WTC11 (cell line): ENCODE measurements around the gene PRDX2. TPM values are rescaled to one million over a fixed set of nuclear protein-coding genes. Genes with fewer than 3 reads are reported as not detected.

ENCODE experiments used
- ATAC-seq: fragments of 200-7000 bp; cut with Tn5 transposase; 2 replicates; pipeline ENCODE4 v1.10.0; 2021; ENCODE audit warnings: mild to moderate bottlenecking, moderate library complexity
- CTCF ChIA-PET: fragments of 300-600 bp; sonication (Branson Sonifier 250); formaldehyde crosslinking; loops from one replicate; lab custom pipeline; 2021; ENCODE audit warnings: antibody characterized with exemption; lab: Charles Lee
- POLR2A ChIA-PET: fragments of 350-600 bp; sonication (Branson Sonifier 250); formaldehyde crosslinking; loops from one replicate; lab custom pipeline; 2021; ENCODE audit warnings: antibody characterized with exemption; lab: Charles Lee
- DNase-seq: peaks from one replicate; pipeline ENCODE4 v3.0.0; 2021; ENCODE audit warnings: low spot score
- H3K27ac Mint-ChIP-seq: 2 replicates; pipeline ENCODE4 v1.8.0; 2021; ENCODE audit warnings: mixed read lengths
- H3K27me3 Mint-ChIP-seq: 2 replicates; pipeline ENCODE4 v1.8.0; 2021; ENCODE audit warnings: low read depth, mild to moderate bottlenecking, moderate library complexity, mixed read lengths
- H3K36me3 Mint-ChIP-seq: 2 replicates; pipeline ENCODE4 v1.8.0; 2021; ENCODE audit warnings: mixed read lengths
- H3K4me1 Mint-ChIP-seq: 2 replicates; pipeline ENCODE4 v1.8.0; 2022; ENCODE audit warnings: mixed read lengths
- H3K4me3 Mint-ChIP-seq: 2 replicates; pipeline ENCODE4 v1.8.0; 2021; ENCODE audit warnings: mild to moderate bottlenecking, moderate library complexity, mixed read lengths
- H3K9me3 Mint-ChIP-seq: 2 replicates; pipeline ENCODE4 v1.8.0; 2021; ENCODE audit warnings: mixed read lengths
- CREM ChIP-seq: sonication (generic); formaldehyde crosslinking; IDR thresholded peaks from 2 replicates; pipeline ENCODE4 v1.8.1; 2022; ENCODE audit warnings: mild to moderate bottlenecking, missing genetic modification reagents, moderate library complexity
- EMX1 ChIP-seq: fragments of 250-450 bp; sonication (Bioruptor Pico); IDR thresholded peaks from 2 replicates; pipeline ENCODE4 v1.8.0; 2021; ENCODE audit warnings: mild to moderate bottlenecking
- ESRRA ChIP-seq: sonication (generic); formaldehyde crosslinking; IDR thresholded peaks from 2 replicates; pipeline ENCODE4 v1.8.1; 2022; ENCODE audit warnings: mild to moderate bottlenecking, missing genetic modification reagents, borderline replicate concordance
- FOXP1 ChIP-seq: sonication (generic); formaldehyde crosslinking; IDR thresholded peaks from 2 replicates; pipeline ENCODE4 v1.8.0; 2022; ENCODE audit warnings: missing genetic modification reagents, mild to moderate bottlenecking, moderate library complexity, borderline replicate concordance
- GABPB1 ChIP-seq: sonication (generic); formaldehyde crosslinking; IDR thresholded peaks from 2 replicates; pipeline ENCODE4 v1.8.1; 2023; ENCODE audit warnings: mild to moderate bottlenecking, missing genetic modification reagents
- GRHL2 ChIP-seq: fragments of 250-450 bp; sonication (Bioruptor Pico); IDR thresholded peaks from 2 replicates; pipeline ENCODE4 v1.8.0; 2022; ENCODE audit warnings: mild to moderate bottlenecking, moderate library complexity; ENCODE audit not compliant: insufficient replicate concordance, severe bottlenecking
- GTF2I ChIP-seq: fragments of 250-450 bp; sonication (Bioruptor Pico); conservative IDR thresholded peaks from 2 replicates; pipeline ENCODE4 v1.4.0; 2021; ENCODE audit warnings: mild to moderate bottlenecking
- HMGA2 ChIP-seq: fragments of 250-450 bp; sonication (Bioruptor Pico); IDR thresholded peaks from 2 replicates; pipeline ENCODE4 v1.4.0; 2021; ENCODE audit warnings: mild to moderate bottlenecking, moderate library complexity
- KAT7 ChIP-seq: sonication (generic); formaldehyde crosslinking; IDR thresholded peaks from 2 replicates; pipeline ENCODE4 v1.8.1; 2023; ENCODE audit warnings: missing genetic modification reagents, mild to moderate bottlenecking, borderline replicate concordance
- OVOL2 ChIP-seq: fragments of 250-450 bp; sonication (Bioruptor Pico); IDR thresholded peaks from 2 replicates; pipeline ENCODE4 v1.9.0; 2021; ENCODE audit warnings: mild to moderate bottlenecking, borderline replicate concordance
- RELA ChIP-seq: sonication (generic); formaldehyde crosslinking; IDR thresholded peaks from 2 replicates; pipeline ENCODE4 v1.8.1; 2022; ENCODE audit warnings: missing genetic modification reagents, mild to moderate bottlenecking, borderline replicate concordance
- SMAD3 ChIP-seq: sonication (generic); formaldehyde crosslinking; IDR thresholded peaks from 2 replicates; pipeline ENCODE4 v1.8.0; 2022; ENCODE audit warnings: missing genetic modification reagents, mild to moderate bottlenecking, borderline replicate concordance
- total RNA-seq: library from RNA; stranded (reverse); gene quantifications from 3 replicates; pipeline ENCODE4 v1.2.3, GENCODE V29; 2021
- TF ChIP-seq, protein P1 (sequence below): sonication (generic); formaldehyde crosslinking; conservative IDR thresholded peaks from 2 replicates; pipeline ENCODE4 v1.8.1; 2023; ENCODE audit warnings: mild to moderate bottlenecking, low read depth, missing genetic modification reagents, moderate library complexity
- TF ChIP-seq, protein P2 (sequence below): fragments of 250-450 bp; sonication (Bioruptor Pico); IDR thresholded peaks from 2 replicates; pipeline ENCODE4 v1.9.0; 2021; ENCODE audit warnings: mild to moderate bottlenecking
- TF ChIP-seq, protein P3 (sequence below): sonication (generic); formaldehyde crosslinking; IDR thresholded peaks from 2 replicates; pipeline ENCODE4 v1.8.1; 2023; ENCODE audit warnings: mild to moderate bottlenecking, missing genetic modification reagents
- TF ChIP-seq, protein P4 (sequence below): sonication (generic); formaldehyde crosslinking; IDR thresholded peaks from 2 replicates; pipeline ENCODE4 v1.8.1; 2022; ENCODE audit warnings: missing genetic modification reagents, borderline replicate concordance
- TF ChIP-seq, protein P5 (sequence below): fragments of 250-450 bp; sonication (Bioruptor Pico); IDR thresholded peaks from 2 replicates; pipeline ENCODE4 v2.1.2; 2022; ENCODE audit warnings: mild to moderate bottlenecking, moderate library complexity
- TF ChIP-seq, protein P6 (sequence below): sonication (generic); formaldehyde crosslinking; IDR thresholded peaks from 2 replicates; pipeline ENCODE4 v1.8.0; 2022; ENCODE audit warnings: missing genetic modification reagents

PRDX2 gene
- total RNA-seq, 1 experiment from 2014 or later = 378 TPM

DNA sequence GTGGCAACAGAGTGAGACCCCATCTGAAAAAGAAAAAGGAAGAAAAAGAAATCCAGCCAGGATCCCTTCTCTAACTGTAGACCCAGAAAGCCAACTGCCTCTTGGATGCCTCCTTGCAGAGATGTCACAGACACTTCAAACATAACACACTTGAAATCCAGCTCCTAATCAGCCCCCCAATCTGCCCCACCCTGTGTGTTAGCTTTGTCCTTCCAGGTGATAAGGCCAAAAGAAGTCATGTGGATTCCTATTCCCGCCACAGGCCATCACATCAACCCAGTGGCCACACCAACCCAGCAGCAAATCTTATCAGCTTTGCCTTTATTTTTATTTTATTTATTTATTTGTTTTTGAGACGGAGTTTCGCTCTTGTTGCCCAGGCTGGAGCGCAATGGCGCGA lies 41.9 kb downstream of the PRDX2 start:
- Mint-ChIP-seq H3K4me3 (no peak overlapping the region), H3K36me3 (peaks cover 19% of the 10 kb centered on the region), H3K27ac (no peak overlapping the region), H3K27me3 (peaks cover 14% of the 10 kb centered on the region), H3K9me3 (no peaks in the 10 kb centered on the region), H3K4me1 (peaks cover 2% of the 10 kb centered on the region; the same call in 1 of the 2 replicates)
- POLR2A ChIA-PET = interaction anchor here (1.4 kb wide), 1 partner anchor 37 kb away, joined by 4 read pairs; no protein-coding TSS in a partner anchor
- CTCF ChIA-PET = interaction anchor here (0.5 to 11.1 kb wide), 20 partner anchors 10 to 1504 kb away, joined by 3 to 341 read pairs (median 8); partner anchors contain the start of genes FBXW9, HOOK2, JUNB and PRDX2
- no peak for ATAC-seq
- DNase-seq = no peak
- TF ChIP-seq HMGA2 (CRISPR knock-in tag) (no peak), FOXP1 (CRISPR knock-in tag) (no peak), GTF2I (CRISPR knock-in tag) (no peak), ESRRA (CRISPR knock-in tag) (no peak), GRHL2 (CRISPR knock-in tag) (no peak), GABPB1 (CRISPR knock-in tag) (no peak), RELA (CRISPR knock-in tag) (no peak)
- TF ChIP-seq, protein P1, sequence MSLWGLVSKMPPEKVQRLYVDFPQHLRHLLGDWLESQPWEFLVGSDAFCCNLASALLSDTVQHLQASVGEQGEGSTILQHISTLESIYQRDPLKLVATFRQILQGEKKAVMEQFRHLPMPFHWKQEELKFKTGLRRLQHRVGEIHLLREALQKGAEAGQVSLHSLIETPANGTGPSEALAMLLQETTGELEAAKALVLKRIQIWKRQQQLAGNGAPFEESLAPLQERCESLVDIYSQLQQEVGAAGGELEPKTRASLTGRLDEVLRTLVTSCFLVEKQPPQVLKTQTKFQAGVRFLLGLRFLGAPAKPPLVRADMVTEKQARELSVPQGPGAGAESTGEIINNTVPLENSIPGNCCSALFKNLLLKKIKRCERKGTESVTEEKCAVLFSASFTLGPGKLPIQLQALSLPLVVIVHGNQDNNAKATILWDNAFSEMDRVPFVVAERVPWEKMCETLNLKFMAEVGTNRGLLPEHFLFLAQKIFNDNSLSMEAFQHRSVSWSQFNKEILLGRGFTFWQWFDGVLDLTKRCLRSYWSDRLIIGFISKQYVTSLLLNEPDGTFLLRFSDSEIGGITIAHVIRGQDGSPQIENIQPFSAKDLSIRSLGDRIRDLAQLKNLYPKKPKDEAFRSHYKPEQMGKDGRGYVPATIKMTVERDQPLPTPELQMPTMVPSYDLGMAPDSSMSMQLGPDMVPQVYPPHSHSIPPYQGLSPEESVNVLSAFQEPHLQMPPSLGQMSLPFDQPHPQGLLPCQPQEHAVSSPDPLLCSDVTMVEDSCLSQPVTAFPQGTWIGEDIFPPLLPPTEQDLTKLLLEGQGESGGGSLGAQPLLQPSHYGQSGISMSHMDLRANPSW (CRISPR knock-in tag) = no peak
- TF ChIP-seq, protein P2, sequence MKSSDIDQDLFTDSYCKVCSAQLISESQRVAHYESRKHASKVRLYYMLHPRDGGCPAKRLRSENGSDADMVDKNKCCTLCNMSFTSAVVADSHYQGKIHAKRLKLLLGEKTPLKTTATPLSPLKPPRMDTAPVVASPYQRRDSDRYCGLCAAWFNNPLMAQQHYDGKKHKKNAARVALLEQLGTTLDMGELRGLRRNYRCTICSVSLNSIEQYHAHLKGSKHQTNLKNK (CRISPR knock-in tag) = no peak
- TF ChIP-seq, protein P3, sequence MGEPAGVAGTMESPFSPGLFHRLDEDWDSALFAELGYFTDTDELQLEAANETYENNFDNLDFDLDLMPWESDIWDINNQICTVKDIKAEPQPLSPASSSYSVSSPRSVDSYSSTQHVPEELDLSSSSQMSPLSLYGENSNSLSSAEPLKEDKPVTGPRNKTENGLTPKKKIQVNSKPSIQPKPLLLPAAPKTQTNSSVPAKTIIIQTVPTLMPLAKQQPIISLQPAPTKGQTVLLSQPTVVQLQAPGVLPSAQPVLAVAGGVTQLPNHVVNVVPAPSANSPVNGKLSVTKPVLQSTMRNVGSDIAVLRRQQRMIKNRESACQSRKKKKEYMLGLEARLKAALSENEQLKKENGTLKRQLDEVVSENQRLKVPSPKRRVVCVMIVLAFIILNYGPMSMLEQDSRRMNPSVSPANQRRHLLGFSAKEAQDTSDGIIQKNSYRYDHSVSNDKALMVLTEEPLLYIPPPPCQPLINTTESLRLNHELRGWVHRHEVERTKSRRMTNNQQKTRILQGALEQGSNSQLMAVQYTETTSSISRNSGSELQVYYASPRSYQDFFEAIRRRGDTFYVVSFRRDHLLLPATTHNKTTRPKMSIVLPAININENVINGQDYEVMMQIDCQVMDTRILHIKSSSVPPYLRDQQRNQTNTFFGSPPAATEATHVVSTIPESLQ (CRISPR knock-in tag) = no peak

DNA sequence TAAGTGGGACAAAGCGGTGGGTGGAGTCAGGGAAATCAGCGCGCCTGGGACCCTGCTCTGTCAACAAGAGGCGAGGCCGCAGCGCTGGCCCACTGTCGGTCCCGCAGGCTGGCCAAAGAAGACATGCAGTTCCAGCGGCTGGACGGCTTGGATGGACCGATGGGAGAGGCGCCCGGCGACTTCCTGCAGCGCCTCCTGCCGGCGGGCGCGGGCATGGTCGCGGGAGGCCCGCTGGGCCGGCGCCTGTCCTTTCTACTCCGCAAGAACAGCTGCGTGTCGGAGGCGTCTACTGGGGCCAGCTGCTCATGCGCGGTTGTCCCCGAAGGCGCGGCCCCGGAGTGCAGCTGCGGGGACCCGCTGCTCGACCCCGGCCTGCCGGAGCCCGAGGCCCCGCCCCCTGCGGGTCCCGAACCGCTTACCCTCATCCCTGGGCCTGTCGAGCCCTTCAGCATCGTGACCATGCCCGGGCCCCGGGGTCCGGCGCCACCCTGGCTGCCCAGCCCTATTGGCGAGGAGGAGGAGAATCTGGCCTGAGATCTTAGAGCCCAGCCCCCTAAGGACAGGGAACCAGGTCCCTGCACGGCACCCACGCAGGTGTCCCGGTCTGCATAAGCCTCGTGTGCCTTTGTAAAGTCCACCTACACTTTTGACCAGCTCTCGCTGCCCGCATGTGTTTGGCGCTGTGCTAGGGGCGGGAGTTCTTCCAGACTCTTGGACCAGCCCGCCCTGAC lies 43.9 kb downstream of the PRDX2 start:
- H3K27ac Mint-ChIP-seq = peak overlapping the region; percentile 63; the same call in 1 of the 2 replicates
- H3K4me3 Mint-ChIP-seq = peak overlapping the region; percentile 59
- H3K27me3 Mint-ChIP-seq = peaks cover 26% of the 10 kb centered on the region
- H3K36me3 Mint-ChIP-seq = peaks cover 5% of the 10 kb centered on the region; the same call in 1 of the 2 replicates
- ATAC-seq (peak; percentile 88), DNase-seq (peak; percentile 91)
- POLR2A ChIA-PET = interaction anchor here (0.5 to 1.4 kb wide), 11 partner anchors 9 to 180 kb away, joined by 3 to 12 read pairs (median 4); partner anchors contain the start of genes CALR, FBXW9 and GCDH
- peaks cover 2% of the 10 kb centered on the region; the same call in 1 of the 2 replicates for H3K4me1 Mint-ChIP-seq
- no peaks in the 10 kb centered on the region for H3K9me3 Mint-ChIP-seq
- CTCF ChIA-PET = interaction anchor here (0.5 to 11.1 kb wide), 49 partner anchors 9 to 1257 kb away, joined by 3 to 341 read pairs (median 6); partner anchors contain the start of genes ECSIT, FBXW9, GCDH and GET3
- no peak for TF ChIP-seq RELA (CRISPR knock-in tag)
- TF ChIP-seq CREM (CRISPR knock-in tag) = peak; percentile 53; the same call in 1 of the 2 replicates
- TF ChIP-seq EMX1 (CRISPR knock-in tag) = peak; percentile 80; the same call in 1 of the 2 replicates
- TF ChIP-seq, protein P4, sequence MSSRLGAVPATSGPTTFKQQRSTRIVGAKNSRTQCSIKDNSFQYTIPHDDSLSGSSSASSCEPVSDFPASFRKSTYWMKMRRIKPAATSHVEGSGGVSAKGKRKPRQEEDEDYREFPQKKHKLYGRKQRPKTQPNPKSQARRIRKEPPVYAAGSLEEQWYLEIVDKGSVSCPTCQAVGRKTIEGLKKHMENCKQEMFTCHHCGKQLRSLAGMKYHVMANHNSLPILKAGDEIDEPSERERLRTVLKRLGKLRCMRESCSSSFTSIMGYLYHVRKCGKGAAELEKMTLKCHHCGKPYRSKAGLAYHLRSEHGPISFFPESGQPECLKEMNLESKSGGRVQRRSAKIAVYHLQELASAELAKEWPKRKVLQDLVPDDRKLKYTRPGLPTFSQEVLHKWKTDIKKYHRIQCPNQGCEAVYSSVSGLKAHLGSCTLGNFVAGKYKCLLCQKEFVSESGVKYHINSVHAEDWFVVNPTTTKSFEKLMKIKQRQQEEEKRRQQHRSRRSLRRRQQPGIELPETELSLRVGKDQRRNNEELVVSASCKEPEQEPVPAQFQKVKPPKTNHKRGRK (CRISPR knock-in tag) = no peak
- TF ChIP-seq SMAD3 (CRISPR knock-in tag) = no peak
- TF ChIP-seq, protein P5, sequence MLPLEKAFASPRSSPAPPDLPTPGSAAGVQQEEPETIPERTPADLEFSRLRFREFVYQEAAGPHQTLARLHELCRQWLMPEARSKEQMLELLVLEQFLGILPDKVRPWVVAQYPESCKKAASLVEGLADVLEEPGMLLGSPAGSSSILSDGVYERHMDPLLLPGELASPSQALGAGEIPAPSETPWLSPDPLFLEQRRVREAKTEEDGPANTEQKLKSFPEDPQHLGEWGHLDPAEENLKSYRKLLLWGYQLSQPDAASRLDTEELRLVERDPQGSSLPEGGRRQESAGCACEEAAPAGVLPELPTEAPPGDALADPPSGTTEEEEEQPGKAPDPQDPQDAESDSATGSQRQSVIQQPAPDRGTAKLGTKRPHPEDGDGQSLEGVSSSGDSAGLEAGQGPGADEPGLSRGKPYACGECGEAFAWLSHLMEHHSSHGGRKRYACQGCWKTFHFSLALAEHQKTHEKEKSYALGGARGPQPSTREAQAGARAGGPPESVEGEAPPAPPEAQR (CRISPR knock-in tag) = no peak
- TF ChIP-seq KAT7 (CRISPR knock-in tag) = 0 out of 2 replicates have a peak, but pooled peaks have one; percentile 76
- TF ChIP-seq, protein P6, sequence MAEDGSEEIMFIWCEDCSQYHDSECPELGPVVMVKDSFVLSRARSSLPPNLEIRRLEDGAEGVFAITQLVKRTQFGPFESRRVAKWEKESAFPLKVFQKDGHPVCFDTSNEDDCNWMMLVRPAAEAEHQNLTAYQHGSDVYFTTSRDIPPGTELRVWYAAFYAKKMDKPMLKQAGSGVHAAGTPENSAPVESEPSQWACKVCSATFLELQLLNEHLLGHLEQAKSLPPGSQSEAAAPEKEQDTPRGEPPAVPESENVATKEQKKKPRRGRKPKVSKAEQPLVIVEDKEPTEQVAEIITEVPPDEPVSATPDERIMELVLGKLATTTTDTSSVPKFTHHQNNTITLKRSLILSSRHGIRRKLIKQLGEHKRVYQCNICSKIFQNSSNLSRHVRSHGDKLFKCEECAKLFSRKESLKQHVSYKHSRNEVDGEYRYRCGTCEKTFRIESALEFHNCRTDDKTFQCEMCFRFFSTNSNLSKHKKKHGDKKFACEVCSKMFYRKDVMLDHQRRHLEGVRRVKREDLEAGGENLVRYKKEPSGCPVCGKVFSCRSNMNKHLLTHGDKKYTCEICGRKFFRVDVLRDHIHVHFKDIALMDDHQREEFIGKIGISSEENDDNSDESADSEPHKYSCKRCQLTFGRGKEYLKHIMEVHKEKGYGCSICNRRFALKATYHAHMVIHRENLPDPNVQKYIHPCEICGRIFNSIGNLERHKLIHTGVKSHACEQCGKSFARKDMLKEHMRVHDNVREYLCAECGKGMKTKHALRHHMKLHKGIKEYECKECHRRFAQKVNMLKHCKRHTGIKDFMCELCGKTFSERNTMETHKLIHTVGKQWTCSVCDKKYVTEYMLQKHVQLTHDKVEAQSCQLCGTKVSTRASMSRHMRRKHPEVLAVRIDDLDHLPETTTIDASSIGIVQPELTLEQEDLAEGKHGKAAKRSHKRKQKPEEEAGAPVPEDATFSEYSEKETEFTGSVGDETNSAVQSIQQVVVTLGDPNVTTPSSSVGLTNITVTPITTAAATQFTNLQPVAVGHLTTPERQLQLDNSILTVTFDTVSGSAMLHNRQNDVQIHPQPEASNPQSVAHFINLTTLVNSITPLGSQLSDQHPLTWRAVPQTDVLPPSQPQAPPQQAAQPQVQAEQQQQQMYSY = no peak
- TF ChIP-seq OVOL2 (CRISPR knock-in tag) = no peak
